ENCODE results near the gene TMEM150B.
A peak's percentile ranks its signal among the peaks of the same experiment; 100 is the strongest.

TMEM150B gene

DNA sequence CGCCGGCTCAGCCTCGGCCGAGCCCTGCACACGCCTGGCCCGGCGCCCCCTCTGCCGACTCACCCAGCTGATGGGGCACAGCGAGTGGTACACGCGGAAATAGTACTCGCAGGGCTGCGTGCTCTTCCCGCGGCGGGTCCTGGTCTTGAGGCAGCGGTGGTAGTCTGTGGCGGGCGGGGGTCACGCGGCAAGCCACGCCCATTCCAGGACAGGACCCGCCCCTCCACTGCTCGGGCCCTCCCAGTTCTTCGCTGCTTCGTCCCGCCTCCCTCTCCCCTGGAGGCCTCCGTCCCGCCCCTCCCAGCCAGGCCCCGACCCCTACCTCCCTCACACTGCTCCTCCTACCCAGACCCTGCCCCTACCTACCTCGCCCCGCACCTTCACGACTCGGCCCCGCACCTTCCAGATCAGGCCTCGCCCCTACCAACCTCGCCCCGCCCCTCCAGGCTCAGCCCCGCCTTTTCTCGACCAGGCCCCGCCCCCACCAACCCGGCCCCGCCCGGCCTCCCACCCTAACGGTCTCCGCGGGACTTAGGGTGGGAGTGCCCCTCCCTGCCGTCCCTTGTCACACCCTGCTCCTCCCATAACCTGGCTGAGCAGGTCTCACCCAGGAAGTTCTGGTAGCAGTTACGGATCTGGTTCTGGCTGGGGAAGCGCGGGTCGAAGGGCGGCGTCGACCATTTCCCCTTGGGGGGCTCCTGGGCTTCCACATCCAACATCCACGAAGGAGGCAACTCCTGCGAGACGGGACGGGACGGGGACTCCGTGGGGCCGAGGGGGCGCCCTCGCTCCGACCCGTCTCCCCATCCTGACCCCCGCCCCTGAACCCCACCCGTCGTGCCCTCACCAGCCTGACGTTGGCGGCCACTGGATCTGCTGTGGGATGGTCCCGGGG lies 28.9 kb upstream of the TMEM150B start:
- DNase-seq: peak; percentile 55 to 61

DNA sequence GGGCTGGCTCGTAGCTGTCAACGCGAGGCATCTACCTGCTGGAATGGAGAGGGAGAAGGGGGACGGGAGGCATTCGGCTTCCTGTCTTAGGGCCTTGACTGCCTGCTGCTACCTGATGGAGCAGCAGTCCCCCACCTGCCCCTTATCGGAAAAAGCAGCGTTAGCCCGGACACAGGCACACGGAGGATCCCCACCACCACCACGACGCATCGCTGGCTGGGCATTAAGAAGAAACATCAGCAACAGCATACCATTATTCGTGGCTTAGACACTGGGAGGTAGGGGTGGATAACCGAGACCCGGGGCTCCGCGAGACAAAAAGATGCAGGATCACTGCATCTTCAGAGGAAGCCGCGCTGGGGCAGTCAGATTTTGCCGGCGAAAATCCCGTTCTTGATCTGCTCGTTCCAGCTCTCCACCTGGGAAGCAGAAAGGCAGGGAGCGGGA lies 28.2 kb upstream of the TMEM150B start:
- no peak for DNase-seq

DNA sequence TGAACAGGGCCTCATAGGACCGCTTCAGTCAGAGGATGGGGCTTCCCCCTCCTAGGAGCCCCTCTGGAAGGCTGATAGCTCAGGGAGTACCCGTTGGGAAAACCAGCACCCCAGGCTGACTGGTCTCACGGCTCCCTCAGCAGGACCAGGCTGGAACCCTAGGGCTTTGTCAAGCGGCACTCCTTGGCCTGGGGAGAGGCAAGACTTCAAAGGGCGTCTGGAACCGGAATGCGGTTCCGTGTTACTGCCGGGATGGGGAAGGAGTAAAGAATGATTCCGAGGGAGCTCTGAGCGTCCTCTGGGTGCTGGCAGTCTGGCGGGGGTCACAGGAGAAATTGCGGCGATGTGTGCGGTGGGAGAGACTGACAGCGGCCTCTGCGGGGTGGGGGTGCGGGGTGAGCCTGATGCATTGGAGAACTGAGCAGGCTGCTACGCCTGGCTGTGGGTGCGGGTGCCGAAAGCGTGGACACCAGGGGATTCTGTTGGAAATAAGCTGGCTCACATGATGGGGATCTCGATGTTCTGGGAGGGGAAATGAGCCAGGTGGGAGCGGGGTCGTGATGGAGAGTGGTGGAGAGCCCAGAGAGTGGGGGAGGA lies 27.5 kb upstream of the TMEM150B start:
- no peak for DNase-seq

DNA sequence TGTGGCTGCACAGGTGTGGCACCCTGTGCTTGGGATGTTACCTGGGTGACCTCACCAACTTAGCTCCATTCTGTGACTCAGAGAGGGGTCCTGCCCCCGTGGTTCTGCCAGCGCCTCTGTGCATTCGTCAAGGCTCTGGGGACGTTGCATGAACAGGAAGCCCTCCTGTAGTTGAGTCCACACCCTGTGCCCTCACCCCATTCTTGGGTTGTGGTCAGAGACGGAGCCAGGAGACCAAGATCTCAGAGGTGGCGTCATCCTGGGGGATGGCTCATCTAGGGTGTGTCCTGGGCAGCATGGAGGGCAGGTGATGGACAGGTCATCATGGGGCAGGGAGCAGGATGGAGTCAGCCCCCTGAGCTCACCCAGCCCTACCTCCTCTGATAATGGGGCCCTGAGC lies 26.9 kb upstream of the TMEM150B start:
- DNase-seq: no peak

DNA sequence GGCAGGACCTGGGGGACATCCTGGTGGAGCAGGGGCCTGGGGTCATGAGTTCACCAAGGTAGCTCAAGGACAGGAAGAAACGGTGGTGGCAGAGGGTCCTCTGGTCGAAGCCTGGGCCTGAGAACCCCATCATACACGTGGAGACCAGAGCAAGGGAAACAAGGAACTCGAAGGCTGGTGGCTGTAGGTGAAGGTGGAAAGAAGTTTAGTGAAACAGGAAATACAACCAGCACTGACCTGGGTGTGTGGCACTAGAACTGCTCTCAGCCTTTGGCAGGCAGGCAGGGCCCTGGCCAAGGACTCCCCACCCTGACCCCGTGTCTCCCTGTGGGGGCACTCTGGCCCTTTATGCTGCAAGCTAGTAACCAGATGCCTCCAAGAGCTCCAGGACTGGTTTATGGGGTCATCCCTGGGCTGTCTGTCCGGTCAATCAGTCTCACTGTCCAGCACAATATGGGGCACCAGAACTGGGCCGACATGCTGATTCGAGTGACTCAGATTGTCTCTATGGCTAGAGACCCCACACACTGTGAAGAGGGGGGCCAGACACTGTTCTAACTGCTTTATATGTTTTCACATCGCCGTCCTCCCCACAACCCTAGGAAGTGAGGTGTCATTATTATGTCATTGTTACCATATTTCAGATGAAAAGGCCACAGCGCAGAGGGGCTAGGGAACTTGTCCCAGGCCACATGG lies 25.6 kb upstream of the TMEM150B start:
- DNase-seq: no peak

DNA sequence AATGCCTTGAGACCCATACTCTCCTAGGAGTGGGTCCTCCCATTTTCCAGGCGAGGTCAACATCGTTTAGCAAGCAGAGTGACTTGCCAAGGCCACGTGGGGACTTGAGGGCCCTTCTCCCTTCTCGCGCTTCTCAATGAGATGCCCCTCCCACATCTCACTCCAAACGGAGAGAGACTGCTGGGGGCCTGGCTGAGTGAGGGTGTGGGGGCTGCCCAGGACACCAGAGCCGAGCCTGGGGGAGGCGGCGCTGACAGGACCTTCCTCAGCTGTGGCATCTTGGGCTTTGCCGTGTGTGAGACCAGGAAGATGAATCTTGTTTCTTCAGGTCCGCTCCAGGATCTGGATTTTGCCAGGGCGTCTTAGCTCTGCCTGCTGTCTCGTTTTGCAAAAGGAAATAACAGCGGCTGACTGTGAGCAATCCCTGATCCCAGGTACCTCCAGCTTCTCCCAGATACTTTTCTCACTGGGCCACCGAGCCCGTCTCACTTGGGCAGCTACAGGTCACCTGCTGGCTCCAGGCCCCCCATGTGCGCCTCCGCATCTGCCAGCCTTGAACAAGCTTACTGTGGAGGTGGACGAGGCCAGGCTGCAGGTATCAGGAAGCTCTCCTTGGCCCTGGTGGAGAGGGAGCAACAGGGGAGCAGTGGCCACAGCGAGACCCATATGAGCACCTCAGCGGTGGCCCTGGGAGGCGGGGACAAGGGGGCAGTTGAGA lies 23.3 kb upstream of the TMEM150B start:
- no peak for DNase-seq

DNA sequence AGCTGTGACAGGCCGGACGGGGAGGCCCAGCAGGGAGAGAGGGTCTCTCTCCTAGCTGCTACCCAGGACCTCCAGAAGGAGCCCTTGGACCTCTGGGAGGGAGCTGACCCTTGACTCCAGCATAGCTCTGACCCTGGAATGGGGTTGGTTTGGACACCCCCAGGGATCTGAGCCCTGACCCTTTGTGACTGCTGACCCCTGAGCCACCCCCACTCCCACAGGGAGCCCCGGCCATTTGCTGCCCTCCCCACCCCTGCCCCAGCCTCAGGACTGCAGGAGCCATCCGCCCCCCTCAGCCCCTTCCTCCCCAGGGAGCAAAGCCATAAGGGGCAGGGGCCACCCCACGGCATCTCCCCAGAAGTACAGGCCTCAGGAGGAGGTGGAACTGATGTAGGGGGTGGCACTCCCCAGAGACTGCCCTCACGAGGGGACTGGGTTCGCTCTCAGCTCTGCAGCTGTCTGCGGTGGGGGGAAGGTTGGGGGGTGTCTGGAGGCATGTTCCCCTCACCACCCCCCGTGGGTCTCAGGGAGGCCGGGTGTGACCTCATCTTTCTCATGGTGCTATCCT lies 22.4 kb upstream of the TMEM150B start:
- no peak for DNase-seq

DNA sequence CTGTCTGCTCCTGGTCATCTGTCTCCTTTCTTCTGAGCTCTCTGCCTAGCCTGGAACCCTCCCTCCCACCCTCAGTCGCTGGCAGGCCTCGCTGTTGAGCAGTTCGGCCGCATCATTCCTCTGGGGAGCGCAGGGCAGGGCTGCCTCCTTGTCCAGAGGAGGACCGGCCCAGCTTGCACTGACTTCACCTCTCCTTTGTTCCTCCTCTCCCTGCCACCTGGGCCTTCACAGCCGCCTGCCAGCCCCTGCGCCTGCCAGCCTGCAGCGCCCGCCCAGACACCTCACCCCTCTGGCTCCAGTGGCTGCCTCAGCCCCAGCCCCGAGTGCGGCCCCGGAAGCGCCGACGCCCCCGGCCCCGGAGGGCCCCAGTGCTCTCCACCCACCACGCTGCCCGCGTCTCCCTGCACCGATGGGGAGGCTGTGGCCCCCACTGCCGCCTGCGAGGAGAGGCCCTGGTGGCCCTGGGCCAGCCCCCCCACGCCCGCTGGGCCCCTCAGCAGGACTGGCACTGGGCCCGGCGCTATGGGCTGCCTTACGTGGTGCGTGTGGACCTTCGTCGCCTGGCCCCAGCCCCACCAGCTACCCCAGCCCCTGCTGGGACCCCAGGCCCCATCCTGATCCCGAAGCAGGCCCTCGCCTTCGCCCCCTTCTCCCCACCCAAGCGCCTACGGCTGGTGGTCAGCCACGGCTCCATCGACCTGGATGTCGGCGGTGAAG lies 21.7 kb upstream of the TMEM150B start:
- DNase-seq: no peak

DNA sequence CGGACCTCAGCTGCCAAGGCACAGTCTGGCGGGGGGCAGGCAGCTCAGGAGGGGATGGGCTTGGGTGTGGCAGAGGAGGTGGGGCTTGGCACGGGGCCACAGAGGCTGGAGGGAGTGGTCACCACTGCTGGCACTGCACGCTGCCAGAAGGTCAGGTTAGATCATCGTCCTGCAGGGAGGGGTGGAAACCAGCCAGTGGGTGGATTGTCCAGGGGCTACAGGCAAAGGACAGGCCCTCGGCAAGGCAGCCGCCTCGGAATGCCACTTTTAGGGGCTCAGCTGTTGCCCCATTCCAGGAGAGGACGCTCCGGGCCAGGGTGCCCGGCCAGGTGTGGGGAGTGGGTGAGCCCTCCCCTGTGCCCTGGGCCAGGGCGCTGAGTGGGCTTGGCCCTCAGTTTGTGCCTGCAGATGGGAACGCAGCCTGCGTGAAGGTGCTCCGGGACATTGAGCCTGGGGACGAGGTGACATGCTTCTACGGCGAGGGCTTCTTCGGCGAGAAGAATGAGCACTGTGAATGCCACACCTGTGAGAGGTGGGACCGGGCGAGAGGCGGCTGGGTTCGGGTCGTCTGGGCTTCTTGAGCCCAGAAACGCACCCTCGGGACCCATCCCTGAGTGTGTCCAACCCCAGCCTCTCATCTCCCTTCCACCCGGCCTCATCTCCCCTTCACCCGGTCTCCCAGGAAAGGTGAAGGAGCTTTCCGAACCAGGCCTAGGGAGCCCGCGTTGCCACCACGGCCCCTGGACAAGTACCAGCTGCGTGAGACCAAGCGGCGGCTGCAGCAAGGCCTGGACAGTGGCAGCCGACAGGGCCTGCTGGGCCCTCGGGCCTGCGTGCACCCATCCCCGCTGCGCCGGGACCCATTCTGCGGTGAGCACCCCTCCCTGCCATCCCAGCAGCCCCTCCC lies 20.9 kb upstream of the TMEM150B start:
- DNase-seq: no peak

DNA sequence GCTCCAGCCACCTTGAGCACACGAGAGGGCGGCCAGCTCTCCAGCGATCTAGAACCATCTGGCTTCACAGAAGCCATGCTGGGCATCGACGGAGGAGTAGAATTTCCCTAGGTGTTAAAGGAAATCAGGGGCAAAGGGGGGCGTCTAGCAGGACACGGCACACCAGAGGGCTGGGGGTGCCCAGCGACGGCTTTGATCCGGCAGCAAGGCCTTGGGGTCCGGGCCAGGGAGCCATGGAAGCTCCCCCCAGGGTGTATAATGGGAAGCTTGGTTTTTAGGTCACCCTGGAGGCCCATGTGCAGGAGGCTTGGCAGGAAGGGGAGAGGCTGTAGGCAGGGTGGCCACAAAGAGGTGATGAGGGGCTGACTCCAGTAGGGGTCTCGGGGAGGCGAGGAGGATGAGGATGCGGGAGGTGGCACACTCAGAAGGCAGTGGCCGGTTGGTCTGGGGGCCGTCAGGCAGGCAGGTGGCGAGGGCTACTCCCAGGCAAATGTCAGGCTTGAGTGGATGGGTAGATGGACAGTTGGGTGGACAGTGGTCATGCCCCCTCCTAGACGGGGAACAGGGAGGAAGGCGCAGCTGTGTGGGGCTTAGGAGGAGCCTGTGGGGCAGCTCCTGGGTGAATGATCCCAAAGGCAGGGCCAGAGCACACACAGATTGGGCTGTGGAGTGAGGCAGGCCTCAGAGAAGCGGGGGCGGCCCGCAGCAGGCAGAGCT lies 20.1 kb upstream of the TMEM150B start:
- no peak for DNase-seq

DNA sequence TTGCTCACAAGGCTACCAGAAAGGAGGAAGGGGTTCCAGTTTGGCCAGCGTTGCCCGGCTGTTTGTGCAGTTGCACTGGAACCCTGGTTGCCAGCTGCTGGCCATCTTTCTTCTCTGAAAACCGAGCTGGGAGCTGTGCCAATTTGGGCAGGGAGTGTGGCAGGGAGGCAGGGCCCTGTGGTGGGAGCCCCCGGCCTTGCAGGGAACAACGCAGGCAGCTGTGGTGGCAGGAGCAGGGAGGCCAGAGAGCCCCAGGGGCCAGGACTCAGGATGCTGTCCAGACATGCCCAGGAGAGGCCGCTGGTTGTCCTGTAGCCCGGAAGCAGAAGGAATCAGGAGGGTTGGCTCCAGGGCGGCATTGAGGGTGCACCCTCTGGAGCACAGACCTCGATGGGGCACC lies 19.3 kb upstream of the TMEM150B start:
- no peak for DNase-seq

DNA sequence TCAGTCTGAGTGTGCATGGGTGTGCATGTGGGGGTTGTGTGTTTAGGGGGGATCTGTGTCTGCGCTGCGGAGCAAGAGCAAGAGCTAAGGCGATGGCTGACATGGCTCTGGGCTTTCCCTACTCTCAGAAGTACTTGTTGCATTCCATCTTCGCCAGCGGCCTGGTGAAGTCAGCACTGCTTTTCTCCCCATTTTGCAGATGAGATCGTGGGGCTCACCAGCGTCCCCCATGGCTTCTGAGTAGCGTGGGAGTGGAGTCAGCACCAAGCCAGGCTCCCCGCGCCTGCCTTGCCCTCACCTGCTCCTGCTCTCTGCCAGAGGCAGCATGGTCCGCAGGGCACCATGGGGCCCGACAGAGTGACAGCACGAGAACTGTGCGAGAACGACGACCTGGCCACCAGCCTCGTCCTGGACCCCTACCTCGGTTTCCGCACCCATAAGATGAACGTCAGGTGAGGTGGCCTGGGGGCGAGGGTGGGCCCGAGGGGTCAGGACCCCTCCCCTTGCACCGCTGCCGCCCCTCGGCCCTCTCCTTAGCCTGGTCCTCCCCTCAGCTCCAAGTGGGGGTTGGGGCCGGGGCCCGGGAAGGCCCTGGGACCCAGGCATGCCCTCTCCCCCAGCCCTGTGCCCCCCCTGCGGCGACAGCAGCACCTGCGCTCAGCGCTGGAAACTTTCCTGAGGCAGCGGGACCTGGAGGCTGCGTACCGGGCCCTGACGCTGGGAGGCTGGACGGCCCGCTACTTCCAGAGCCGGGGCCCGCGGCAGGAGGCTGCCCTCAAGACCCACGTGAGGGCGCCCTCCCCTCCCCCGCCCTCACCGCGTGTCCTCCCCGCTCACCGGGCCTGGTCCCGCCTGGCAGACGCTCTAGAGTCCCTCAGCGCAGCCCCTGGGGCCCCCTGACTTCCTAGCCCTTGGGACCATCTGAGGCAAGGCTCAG lies 16.7 kb upstream of the TMEM150B start:
- DNase-seq: no peak

DNA sequence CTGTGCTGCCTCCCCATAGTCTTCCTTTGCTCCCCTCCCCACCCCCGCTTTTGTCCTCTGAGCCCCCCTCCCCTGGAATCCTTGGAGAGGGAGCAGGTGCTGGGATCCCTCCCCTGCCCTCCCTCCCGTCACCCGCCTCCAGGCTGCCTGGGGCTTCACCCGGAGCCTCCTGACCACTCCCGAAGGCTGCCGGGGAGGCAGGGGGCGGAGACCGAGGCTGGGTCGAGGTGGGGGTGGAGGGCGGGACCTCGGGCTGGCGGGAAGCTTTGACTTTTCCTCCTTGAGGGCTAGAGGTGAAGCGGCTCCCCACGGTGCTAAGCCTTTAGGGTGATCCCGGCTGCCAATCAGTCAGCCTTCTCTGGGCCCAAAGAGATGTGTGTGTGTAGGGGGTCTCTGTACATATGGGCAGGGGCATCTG lies 16.0 kb upstream of the TMEM150B start:
- peak; percentile 43 to 48 for DNase-seq

DNA sequence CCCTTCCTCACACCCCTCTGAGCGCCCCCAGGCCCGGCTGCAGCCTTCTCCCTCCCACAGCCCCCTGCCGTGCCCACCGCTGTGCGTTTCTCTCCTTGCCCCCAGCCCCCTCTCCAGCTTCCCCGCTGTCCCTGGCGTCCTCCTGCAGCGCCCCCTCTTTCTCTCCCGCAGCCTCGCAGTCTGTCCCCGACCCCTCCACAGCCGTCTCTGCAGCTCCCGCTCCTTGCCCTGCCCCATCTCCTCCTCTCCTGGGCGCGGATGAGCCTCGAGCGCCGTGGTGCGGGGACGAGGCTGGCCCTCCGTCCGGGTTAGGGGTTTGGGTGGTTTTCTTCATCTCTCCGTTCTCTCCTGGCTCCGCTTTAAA lies 15.6 kb upstream of the TMEM150B start:
- no peak for DNase-seq

DNA sequence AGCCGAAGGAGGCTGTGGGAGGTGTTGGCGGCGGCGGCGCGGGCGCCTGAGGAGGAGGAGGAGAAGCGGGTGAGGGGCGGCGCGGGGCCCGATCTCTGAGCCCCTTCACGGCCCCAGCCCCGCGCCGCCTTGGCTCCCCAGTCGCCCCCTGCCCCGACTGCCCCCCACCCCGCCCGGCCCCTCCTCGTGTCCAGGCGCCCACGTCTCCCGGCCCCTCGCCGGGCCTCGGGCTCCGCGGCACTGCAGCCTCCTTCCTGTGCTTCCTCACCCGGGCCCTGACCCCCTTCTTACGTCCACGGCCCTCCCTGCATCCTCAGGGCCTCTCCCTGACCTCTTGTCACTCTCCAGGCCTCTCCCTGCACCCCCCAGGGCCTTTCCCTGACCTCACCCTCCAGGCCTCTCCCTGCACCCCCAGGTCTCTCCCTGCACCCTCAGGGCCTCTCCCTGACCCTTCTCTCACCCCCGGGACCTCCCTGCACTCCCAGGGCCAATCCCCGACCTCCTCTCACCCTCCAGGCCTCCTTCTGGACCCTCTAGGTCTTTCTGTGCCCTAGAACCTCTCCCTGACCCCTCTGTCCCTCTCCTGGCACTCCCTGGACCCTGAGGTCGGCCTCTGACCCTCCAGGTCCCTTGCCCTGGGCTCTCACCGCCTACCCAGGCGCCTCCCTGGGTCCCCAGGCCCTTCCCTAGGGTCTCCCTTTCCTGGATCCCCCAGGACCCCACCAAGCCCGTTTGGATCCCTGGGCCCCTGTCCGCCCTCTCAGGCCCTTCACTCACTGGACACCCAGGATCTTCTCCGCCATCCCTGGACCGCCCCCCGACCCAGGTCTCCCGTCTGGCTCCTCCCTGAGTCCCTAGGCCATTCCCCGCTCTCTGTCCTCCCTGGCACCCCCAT lies 15.0 kb upstream of the TMEM150B start:
- DNase-seq: no peak

DNA sequence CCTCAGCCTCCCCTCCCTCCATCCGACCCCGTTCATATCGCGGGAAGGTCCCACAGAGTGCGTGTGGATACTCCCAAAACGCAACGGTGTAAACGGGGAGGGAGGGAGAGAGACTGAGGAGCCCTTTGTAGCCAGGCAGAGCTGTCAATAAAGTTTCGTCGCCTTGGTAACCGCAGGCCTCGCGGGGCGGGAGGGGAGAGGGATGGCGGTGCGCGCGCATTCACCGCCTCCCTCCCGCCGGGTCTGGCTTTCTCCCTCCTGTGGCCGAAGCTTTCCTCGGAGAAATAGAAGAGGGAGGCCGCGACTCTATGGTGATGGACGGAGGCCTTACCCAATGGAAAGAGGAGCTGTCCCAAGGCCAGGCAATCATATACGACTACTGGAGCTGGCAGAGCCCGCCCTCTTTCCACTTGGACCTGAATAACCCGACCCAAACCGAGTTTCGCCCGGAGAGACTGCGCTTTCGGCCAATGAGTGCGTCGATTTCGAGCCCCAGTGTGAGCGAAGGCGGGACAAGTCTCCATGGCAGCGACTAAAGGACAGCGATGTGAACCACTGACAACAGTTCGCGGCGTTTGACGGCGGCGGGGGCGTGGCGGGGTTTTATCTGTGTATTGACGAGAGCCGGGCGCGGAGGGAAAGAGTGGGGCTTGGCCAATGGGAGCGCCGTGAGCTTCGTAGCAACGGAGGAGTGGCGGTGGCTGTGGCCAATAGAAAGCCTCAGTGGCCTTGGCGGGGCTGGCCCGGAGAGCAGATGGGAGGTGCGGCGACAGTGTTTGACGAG lies 14.2 kb upstream of the TMEM150B start, which contains the start of gene KMT5C:
TSS of gene KMT5C (plus strand) at position 772 of the 784 bp plus-strand sequence. CDS start 2,061 bp downstream, outside the sequence.
- peak; percentile 100 for DNase-seq

DNA sequence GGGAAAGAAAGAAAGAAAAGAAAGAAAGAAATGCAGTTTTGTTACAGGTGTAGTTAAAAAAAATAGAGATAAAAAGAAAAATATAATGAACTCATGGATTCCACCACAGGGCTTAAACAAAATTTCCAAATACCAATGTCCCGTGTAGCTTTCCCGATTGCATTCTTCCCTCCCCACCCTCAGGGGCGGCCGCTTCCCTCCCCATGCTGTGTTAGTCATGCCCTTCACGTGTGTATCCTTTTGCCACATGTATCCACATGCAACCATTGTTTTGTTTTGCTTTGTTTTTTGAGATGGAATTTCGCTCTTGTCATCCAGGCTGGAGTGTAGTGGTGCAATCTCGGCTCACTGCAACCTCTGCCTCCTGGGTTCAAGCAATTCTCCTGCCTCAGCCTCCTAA lies 11.0 kb upstream of the TMEM150B start:
- no peak for DNase-seq
